DND-41 (cell line): Measurements from ENCODE around the gene PTCSC3.

ENCODE experiments used
- ATAC-seq: fragments of 200-7000 bp; cut with Tn5 transposase; 3 replicates; pipeline ENCODE4 v1.9.1; 2021; ENCODE audit warnings: low read depth; ENCODE audit not compliant: insufficient read depth
- DNase-seq: peaks from one replicate; pipeline ENCODE4 v3.0.0-alpha.2; 2020
- H2AFZ ChIP-seq: 2 replicates; pipeline ENCODE4 v1.6.0; 2012; ENCODE audit warnings: low read depth, low read length
- H3K27ac ChIP-seq: 2 replicates; pipeline ENCODE4 v1.5.1; 2012; ENCODE audit warnings: low read length, inconsistent platforms
- H3K27me3 ChIP-seq: fragments of 200-600 bp; sonication (generic); 2 replicates; pipeline ENCODE4 v1.6.0; 2012; ENCODE audit warnings: low read length, mild to moderate bottlenecking, inconsistent platforms; ENCODE audit not compliant: insufficient read depth, poor library complexity
- H3K36me3 ChIP-seq: 2 replicates; pipeline ENCODE4 v1.5.1; 2012; ENCODE audit warnings: low read length, inconsistent platforms; ENCODE audit not compliant: insufficient read depth
- H3K4me1 ChIP-seq: 2 replicates; pipeline ENCODE4 v1.5.1; 2012; ENCODE audit warnings: mild to moderate bottlenecking, low read length; ENCODE audit not compliant: insufficient read depth
- H3K4me2 ChIP-seq: 2 replicates; pipeline ENCODE4 v1.6.0; 2012; ENCODE audit warnings: mild to moderate bottlenecking, moderate library complexity, low read length, inconsistent platforms; ENCODE audit not compliant: insufficient read depth
- H3K4me3 ChIP-seq, 2 experiments: fragments of 200-600 bp in 1 of 2; shearing (Covaris generic) in 1 of 2; 2 replicates each; pipeline ENCODE4 v1.5.1; 2012 to 2016; ENCODE audit warnings: inconsistent platforms in 2 of 2, low read length in 2 of 2, mild to moderate bottlenecking in 2 of 2, low read depth in 1 of 2, moderate library complexity in 1 of 2
- H3K79me2 ChIP-seq: 2 replicates; pipeline ENCODE4 v1.6.0; 2012; ENCODE audit warnings: low read length, inconsistent platforms; ENCODE audit not compliant: insufficient read depth
- H3K9ac ChIP-seq: 2 replicates; pipeline ENCODE4 v1.6.0; 2012; ENCODE audit warnings: low read depth, mild to moderate bottlenecking, inconsistent platforms, low read length, moderate library complexity
- H3K9me3 ChIP-seq: 2 replicates; pipeline ENCODE4 v1.5.1; 2012; ENCODE audit warnings: low read length, moderate library complexity, mild to moderate bottlenecking, inconsistent platforms; ENCODE audit not compliant: insufficient read depth, severe bottlenecking
- H4K20me1 ChIP-seq: 2 replicates; pipeline ENCODE4 v1.6.0; 2012; ENCODE audit warnings: low read length; ENCODE audit not compliant: insufficient read depth
- CTCF ChIP-seq: IDR thresholded peaks from 2 replicates; pipeline ENCODE4 v1.5.1; 2012; ENCODE audit warnings: borderline replicate concordance, low read length, moderate library complexity, mild to moderate bottlenecking; ENCODE audit not compliant: poor library complexity, severe bottlenecking; ENCODE audit errors: extremely low read depth
- EZH2 ChIP-seq: IDR thresholded peaks from 3 replicates; pipeline ENCODE4 v1.6.1; 2012; ENCODE audit warnings: borderline replicate concordance, low read depth, mild to moderate bottlenecking, moderate library complexity, low read length, inconsistent platforms; ENCODE audit not compliant: severe bottlenecking

The PTCSC3 gene

DNA sequence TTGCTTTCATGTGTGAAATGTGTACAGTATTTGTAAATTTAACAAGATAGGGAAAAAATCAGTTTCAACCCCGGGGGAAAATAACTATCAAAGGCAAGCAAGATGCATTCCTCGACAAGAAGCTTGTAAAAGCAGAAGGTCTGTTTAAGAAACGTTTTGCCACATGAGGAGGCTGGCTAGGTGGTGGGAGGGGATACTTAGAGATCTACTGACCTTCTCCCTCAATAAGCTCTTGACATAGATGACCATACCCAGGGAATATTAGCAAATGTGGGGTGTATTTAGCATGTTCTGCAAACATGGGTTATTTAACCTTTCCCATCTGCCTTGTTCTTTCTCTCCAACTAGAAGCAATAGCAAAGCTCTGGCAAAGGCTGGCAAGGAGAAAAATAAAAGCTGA is 4.9 kb downstream of the PTCSC3 start:
- Histone ChIP-seq H2AFZ (no peak overlapping the region), H3K9ac (no peak overlapping the region), H3K9me3 (no peaks in the 10 kb centered on the region), H4K20me1 (no peaks in the 10 kb centered on the region), H3K27ac (no peak overlapping the region), H3K27me3 (peaks cover 10% of the 10 kb centered on the region), H3K79me2 (no peaks in the 10 kb centered on the region), H3K4me3 (no peak overlapping the region), H3K36me3 (no peaks in the 10 kb centered on the region), H3K4me2 (no peak overlapping the region), H3K4me1 (no peaks in the 10 kb centered on the region)
- TF ChIP-seq CTCF: no peak
- TF ChIP-seq EZH2: no peak
- ATAC-seq (no peak), DNase-seq (no peak)

- no peak overlapping the region for H2AFZ ChIP-seq
- no peaks in the 10 kb centered on the region for H4K20me1 ChIP-seq
- H3K4me2 ChIP-seq: no peak overlapping the region
- peaks cover 17% of the 10 kb centered on the region for H3K27me3 ChIP-seq
- DNase-seq (no peak), ATAC-seq (no peak)
- no peaks in the 10 kb centered on the region for H3K36me3 ChIP-seq
- H3K4me1 ChIP-seq: no peaks in the 10 kb centered on the region
- H3K79me2 ChIP-seq: no peaks in the 10 kb centered on the region
- no peaks in the 10 kb centered on the region for H3K9me3 ChIP-seq
- no peak overlapping the region for H3K9ac ChIP-seq
- no peak overlapping the region for H3K4me3 ChIP-seq
- H3K27ac ChIP-seq: no peak overlapping the region
- TF ChIP-seq EZH2 (no peak), CTCF (no peak)
These were observed 9.1 kb downstream of the PTCSC3 start for GRCh38 chr14:36167431-36167830.

DNA sequence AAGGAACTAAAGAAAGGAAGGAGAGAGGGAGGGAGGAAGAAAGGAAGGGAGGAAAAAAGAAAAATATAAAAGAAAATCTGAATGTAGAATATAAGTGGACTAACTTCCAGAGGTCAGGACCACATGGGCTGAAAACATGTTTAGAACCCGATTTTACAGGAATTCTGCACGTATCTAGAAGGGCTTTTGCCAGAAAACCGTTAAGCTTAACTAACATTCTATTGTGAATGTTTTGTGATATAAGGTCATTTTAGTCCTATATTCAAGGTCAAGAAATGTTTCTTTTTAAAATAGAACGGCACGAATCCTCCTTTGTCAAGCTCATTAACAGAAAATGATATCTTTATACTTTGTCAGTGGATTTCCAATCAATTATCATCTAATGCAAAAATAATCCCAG is 13.1 kb downstream of the PTCSC3 start:
- H3K9ac ChIP-seq: no peak overlapping the region
- H3K4me1 ChIP-seq: no peaks in the 10 kb centered on the region
- TF ChIP-seq CTCF: no peak
- DNase-seq (no peak), ATAC-seq (no peak)
- no peak overlapping the region for H3K27ac ChIP-seq
- peaks cover 14% of the 10 kb centered on the region for H3K27me3 ChIP-seq
- no peaks in the 10 kb centered on the region for H3K79me2 ChIP-seq
- no peak overlapping the region for H3K4me2 ChIP-seq
- H3K4me3 ChIP-seq: no peak overlapping the region
- no peaks in the 10 kb centered on the region for H4K20me1 ChIP-seq
- no peak overlapping the region for H2AFZ ChIP-seq
- H3K36me3 ChIP-seq: no peaks in the 10 kb centered on the region
- no peaks in the 10 kb centered on the region for H3K9me3 ChIP-seq

- no peak for DNase-seq
- Histone ChIP-seq H3K36me3 (no peaks in the 10 kb centered on the region), H3K9me3 (no peaks in the 10 kb centered on the region), H3K4me2 (no peak overlapping the region), H3K79me2 (no peaks in the 10 kb centered on the region), H2AFZ (no peak overlapping the region), H3K27ac (no peak overlapping the region), H3K4me1 (no peaks in the 10 kb centered on the region), H4K20me1 (no peaks in the 10 kb centered on the region), H3K9ac (no peak overlapping the region), H3K4me3 (no peak overlapping the region), H3K27me3 (peaks cover 14% of the 10 kb centered on the region)
- no peak for TF ChIP-seq CTCF
- TF ChIP-seq EZH2: no peak
- ATAC-seq: no peak
These were observed 14.3 kb downstream of the PTCSC3 start for GRCh38 chr14:36162267-36162666.
